AG04449 (cell line): ENCODE measurements around the gene VPS13D.

Experiments used
- CTCF ChIA-PET: fragments of 350-600 bp; formaldehyde crosslinking; extraction: SDS; loops from one replicate; lab custom pipeline; 2021; ENCODE audit warnings: antibody characterized with exemption; lab: Yijun Ruan, JAX
- POLR2A ChIA-PET: fragments of 400-600, 350-600 bp; formaldehyde crosslinking; extraction: SDS; loops from one replicate; lab custom pipeline; 2020; ENCODE audit warnings: antibody characterized with exemption, inconsistent platforms; lab: Yijun Ruan, JAX
- DNase-seq: peaks from one replicate; pipeline ENCODE4 v3.0.0-alpha.2; 2010; ENCODE audit warnings: low read depth, low spot score
- H3K4me3 ChIP-seq: 2 replicates; pipeline ENCODE4 v1.5.1; 2011; ENCODE audit warnings: low read depth, mild to moderate bottlenecking, control low read depth, low read length
- TF ChIP-seq, protein P1 (sequence below): IDR thresholded peaks from one replicate; pipeline ENCODE4 v1.5.1; 2011; ENCODE audit warnings: mild to moderate bottlenecking, moderate library complexity, low read length, control low read depth, inconsistent platforms; ENCODE audit not compliant: insufficient read depth; ENCODE audit errors: missing control alignments

Gene VPS13D

DNA sequence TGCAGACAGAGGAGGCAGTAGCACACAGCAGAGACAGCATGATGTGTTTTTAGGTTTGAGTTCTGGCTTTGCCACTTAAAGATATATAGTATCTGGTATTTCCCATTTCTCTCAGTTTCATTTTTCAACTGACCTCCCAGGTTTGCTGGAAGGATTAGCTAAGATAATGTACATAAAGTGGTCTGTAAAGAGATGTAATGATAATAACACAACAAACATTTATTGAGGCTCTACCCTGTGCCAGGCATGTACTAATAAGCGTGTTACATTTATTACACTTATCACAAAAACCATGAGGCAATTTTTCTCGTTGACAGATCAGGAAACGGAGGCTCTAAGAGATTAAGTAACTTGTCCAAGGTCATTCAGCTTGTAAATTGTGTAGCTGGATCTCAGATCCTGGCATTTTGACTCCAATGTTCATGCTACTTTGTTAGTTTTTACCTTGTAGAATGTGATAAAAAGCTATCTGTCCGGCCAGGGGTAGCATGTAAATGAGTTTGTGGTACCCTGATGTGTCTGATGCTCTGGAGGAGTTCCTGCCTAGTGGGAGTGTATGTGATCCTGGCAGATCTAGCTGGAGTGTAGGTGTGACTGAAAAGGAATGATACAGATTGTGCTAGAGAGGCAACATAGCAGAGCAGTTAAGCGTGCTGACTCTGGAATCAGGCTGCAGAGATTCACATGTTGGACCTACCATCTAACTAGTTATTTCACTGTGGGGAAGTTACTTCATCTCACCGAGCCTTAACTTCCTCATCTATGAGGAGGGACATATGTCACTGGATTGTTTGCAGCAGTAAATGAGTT is 146.6 kb downstream of the VPS13D start:
- no peak for DNase-seq
- POLR2A ChIA-PET: no interaction called here
- CTCF ChIA-PET: interaction anchor here (2.3 kb wide), 1 partner anchor 9 kb away, joined by 6 read pairs; no protein-coding TSS in a partner anchor
- TF ChIP-seq, protein P1, sequence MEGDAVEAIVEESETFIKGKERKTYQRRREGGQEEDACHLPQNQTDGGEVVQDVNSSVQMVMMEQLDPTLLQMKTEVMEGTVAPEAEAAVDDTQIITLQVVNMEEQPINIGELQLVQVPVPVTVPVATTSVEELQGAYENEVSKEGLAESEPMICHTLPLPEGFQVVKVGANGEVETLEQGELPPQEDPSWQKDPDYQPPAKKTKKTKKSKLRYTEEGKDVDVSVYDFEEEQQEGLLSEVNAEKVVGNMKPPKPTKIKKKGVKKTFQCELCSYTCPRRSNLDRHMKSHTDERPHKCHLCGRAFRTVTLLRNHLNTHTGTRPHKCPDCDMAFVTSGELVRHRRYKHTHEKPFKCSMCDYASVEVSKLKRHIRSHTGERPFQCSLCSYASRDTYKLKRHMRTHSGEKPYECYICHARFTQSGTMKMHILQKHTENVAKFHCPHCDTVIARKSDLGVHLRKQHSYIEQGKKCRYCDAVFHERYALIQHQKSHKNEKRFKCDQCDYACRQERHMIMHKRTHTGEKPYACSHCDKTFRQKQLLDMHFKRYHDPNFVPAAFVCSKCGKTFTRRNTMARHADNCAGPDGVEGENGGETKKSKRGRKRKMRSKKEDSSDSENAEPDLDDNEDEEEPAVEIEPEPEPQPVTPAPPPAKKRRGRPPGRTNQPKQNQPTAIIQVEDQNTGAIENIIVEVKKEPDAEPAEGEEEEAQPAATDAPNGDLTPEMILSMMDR: no peak
- no peak overlapping the region for H3K4me3 ChIP-seq

DNA sequence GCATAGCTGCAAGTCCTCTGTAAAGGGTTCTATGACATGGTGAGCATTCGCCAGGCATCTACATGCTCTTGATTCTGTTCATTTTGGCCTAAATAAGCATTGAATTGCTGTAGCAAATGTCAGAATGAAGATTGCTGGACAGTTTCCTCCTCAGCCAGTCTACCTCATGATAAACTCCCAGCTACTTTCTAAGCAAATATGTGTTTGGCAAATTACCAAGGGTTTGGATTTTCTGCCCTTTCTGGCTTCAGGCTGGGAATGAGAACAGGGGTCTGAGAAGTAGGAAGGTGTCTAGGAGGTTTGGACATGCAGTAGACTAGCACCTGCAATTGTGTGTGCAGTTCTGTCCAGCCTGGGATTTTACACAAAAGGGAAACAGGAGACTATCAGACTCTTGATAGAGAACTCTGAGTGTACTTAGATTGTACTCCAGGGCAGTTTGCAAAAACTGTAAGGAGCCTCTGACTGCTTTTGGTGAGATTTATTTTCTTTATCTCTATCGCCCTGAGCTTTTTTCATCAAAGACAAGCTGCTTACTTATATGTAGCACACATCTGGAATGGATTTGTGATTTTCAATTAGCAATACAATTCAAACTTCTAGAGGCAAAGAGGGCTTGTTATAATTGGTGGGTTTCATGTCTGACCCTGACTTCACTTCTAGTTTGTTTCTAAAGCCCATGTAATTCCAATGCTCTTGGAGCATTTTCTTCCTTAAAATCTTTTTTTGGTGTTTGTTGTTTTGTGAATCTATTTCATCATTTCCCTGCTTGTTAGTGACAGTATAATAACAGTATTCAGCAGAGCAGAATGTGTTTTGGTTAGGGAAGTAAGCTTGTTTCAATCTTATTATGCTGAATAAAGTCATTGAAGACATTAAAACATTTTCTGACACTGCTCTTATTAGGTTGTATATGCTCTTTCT is 150.8 kb downstream of the VPS13D start:
- POLR2A ChIA-PET: interaction anchor here (0.6 to 0.7 kb wide), 2 partner anchors 121 to 286 kb away, joined by 3 read pairs; no protein-coding TSS in a partner anchor
- TF ChIP-seq, protein P1: no peak
- no peak for DNase-seq
- H3K4me3 ChIP-seq: no peak overlapping the region
- CTCF ChIA-PET: interaction anchor here (1.6 to 2.0 kb wide), 2 partner anchors 240 to 278 kb away, joined by 5 read pairs; no protein-coding TSS in a partner anchor

DNA sequence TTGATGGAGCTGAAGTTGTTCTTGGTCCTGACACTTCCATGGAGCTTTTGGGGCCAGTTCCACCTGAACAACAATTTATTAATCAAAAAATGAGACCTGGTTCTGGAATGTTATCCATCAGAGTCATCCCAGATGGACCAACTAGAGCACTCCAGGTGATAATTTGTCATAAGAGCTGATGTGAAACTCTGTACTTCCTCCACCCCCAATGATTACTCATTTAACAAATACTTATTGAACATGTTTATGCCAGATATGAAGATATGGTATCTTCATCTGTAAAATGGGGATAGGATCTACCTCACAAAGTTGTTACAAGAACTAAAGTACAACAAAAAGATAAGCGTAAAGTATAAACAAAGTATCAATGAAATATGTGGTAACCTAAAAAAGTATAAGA is 153.2 kb downstream of the VPS13D start:
- TF ChIP-seq, protein P1: no peak
- no peak overlapping the region for H3K4me3 ChIP-seq
- ChIA-PET POLR2A (no interaction called here), CTCF (interaction anchor here (0.9 to 2.4 kb wide), 6 partner anchors 10 to 276 kb away, joined by 3 to 14 read pairs (median 4); no protein-coding TSS in a partner anchor)
- no peak for DNase-seq

- ChIA-PET POLR2A (interaction anchor here (0.6 kb wide), 1 partner anchor 91 kb away, joined by 3 read pairs; no protein-coding TSS in a partner anchor), CTCF (interaction anchor here (2.1 to 2.4 kb wide), 2 partner anchors 236 to 275 kb away, joined by 5 to 14 read pairs; no protein-coding TSS in a partner anchor)
- peak; percentile 47 for DNase-seq
- TF ChIP-seq, protein P1: no peak
- H3K4me3 ChIP-seq: no peak overlapping the region
These were observed 154.0 kb downstream of the VPS13D start for GRCh38 chr1:12383786-12384185.

DNA sequence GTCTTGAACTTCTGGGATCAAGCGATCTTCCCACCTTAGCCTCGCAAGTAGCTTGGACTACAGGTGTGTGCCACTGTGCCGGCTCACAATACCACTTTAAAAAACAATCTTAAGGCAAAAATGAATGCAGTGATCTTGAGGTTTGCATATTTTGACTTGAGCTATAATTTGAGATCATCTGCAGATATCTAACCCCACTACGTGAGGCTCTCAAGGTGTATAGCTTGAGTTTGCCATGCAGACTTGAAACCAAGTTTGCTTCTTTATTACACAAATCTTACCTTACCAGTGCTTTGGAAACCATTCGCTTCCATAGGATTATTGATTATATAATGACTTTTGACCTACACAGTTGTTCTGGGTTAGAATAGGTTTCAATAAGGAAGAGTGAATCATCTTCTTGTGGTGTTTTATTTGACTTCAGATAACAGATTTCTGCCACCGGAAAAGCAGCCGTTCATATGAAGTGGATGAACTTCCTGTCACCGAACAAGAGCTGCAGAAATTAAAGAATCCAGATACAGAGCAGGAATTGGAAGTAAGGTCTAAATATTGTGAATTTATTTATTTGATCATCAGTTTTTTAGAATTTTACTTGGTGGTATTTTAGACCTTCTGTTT is 155.1 kb downstream of the VPS13D start:
- no peak overlapping the region for H3K4me3 ChIP-seq
- ChIA-PET POLR2A (no interaction called here), CTCF (interaction anchor here (0.6 to 1.6 kb wide), 7 partner anchors 8 to 235 kb away, joined by 3 to 6 read pairs (median 3); no protein-coding TSS in a partner anchor)
- TF ChIP-seq, protein P1: no peak
- no peak for DNase-seq
